Measurements from ENCODE around the gene ATG3.
A peak's percentile ranks its signal among the peaks of the same experiment; 100 is the strongest.

The ATG3 gene

DNA sequence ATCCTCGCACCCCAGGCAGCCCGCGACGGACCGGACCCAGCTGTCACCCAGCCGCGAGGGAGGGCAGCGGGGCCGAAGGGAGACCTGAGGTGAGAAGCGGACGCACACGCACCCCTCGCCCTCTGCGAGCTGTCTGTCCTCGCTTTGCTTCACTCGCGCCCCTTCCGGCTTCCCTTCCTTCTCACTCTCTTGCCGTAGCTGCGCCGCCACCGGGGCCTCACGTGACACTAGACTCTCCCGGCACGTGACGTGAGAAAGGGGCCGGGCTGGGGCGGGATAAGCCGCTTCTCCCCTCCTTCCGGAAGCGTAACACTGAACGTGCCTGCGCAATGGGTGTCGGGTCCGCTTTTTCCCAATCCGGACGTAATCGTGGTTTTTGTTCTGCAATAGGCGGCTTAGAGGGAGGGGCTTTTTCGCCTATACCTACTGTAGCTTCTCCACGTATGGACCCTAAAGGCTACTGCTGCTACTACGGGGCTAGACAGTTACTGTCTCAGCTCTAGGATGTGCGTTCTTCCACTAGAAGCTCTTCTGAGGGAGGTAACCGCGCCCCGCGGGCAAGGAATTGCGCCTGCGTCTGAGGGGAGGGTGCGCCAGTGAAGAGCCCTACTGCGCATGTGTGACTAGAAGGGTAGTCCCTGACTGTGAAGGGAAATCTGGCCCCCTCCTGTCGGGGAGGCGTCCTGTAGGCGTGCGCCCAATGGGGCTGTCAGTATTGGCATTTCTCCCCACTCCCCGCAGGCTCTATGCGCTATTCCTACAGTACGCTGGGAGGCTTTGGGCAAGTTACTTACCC lies at the start of gene ATG3, which contains the start of gene SLC35A5:
Gene ATG3 (minus strand): TSS at position 229 of the 796 bp plus-strand sequence. CDS start 434 bp downstream, outside the sequence.
Gene SLC35A5 (plus strand): TSS at position 312 of the 796 bp plus-strand sequence. CDS start 1,359 bp downstream, outside the sequence.
- peak; percentile 97 for DNase-seq (ENCODE audit: low read depth)

DNA sequence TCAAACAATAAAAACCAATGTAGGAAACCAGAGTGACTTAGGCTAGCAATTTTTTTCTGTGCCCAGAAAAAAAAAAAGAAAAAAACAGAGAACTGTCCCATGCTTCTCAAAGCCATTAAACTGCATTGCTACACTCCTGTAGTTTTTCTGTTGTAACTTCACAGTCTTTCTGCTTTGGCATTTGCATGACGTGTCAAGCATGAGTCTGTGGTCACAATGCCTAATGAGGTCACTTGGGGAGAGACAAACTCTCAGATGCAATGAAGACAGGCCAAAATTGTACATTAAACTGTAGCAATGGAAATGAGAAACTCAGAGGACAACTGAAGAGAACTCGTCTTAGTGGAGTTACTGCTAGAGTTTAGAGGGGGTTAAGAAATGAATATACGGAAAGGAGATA lies 48.4 kb upstream of the ATG3 start:
- TF ChIP-seq, protein P1, sequence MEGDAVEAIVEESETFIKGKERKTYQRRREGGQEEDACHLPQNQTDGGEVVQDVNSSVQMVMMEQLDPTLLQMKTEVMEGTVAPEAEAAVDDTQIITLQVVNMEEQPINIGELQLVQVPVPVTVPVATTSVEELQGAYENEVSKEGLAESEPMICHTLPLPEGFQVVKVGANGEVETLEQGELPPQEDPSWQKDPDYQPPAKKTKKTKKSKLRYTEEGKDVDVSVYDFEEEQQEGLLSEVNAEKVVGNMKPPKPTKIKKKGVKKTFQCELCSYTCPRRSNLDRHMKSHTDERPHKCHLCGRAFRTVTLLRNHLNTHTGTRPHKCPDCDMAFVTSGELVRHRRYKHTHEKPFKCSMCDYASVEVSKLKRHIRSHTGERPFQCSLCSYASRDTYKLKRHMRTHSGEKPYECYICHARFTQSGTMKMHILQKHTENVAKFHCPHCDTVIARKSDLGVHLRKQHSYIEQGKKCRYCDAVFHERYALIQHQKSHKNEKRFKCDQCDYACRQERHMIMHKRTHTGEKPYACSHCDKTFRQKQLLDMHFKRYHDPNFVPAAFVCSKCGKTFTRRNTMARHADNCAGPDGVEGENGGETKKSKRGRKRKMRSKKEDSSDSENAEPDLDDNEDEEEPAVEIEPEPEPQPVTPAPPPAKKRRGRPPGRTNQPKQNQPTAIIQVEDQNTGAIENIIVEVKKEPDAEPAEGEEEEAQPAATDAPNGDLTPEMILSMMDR (conservative IDR thresholded peaks at IDR 0.05; ENCODE audit: control insufficient read depth, insufficient read depth, low read depth, low read length), result no peak
- H3K4me3 ChIP-seq (ENCODE audit: control insufficient read depth, low read depth, low read length), result no peak overlapping the region
- DNase-seq (ENCODE audit: low read depth), result peak; percentile 93

More for the DNA sequence above, at the start of gene ATG3, which contains the start of gene SLC35A5:
- TF ChIP-seq, protein P1 (conservative IDR thresholded peaks at IDR 0.05; ENCODE audit: control insufficient read depth, insufficient read depth, low read depth, low read length), result no peak
- peak within 1 kb of the TSS; percentile 81 for H3K4me3 ChIP-seq (ENCODE audit: control insufficient read depth, low read depth, low read length)

DNA sequence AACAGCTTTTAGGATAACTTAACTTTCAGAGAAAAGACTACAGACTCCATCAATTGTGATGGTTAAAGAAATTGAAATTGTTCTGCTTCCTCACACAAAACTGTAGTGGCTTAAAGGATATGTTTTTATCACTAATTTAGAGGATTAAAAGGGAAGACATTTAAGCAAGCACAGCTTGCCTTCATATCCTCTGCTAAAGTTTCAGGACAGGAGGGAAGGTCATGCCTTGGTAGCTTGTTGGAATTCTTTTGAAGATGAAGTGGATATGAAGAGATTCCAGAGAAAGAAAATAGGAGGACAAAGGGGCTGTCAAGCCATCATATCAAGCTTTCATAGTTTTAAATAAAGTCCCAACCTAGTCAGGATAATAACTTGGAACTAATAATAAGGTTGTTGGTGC lies 46.1 kb upstream of the ATG3 start:
- H3K4me3 ChIP-seq (ENCODE audit: control insufficient read depth, low read depth, low read length), result no peak overlapping the region
- TF ChIP-seq, protein P1 (conservative IDR thresholded peaks at IDR 0.05; ENCODE audit: control insufficient read depth, insufficient read depth, low read depth, low read length), result no peak
- no peak for DNase-seq (ENCODE audit: low read depth)

DNA sequence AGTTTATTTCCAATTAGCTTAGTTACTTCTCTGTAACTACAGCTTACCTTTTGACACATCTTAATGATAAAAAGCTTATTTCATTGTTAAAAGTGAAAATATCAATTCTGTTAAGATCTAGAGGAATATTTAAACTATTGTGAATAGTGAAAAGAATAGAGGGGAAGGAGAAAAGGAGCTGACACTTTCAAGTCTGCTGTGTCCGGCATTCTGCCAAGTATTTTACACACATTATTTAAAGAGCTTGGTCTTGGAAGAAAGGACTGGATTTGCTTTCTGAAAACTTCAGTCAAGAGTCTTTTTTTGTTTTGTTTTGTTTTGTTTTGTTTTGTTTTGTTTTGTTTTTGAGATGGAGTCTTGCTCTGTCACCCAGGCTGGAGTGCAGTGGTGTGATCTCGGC lies 44.3 kb upstream of the ATG3 start:
- H3K4me3 ChIP-seq (ENCODE audit: control insufficient read depth, low read depth, low read length), result no peak overlapping the region
- DNase-seq (ENCODE audit: low read depth), result no peak
- TF ChIP-seq, protein P1 (conservative IDR thresholded peaks at IDR 0.05; ENCODE audit: control insufficient read depth, insufficient read depth, low read depth, low read length), result no peak

DNA sequence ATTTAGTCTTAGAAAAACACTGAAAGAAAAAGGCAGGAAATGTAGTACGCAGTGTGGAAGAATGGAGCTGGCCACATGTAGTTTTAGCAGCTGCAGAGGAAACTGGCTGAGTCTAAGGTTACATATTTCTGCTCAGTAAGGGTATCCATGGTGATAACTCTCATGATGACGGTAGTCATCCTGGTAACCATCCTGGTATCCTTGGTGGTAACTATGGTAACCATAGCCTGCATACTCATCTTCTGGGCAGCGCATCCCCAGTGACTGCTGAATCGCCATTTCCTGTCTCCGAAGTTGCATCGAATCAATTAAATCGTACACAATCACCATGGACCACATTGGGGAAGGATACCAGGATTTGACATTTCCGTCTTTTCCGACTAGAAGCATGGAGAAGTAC lies 43.5 kb upstream of the ATG3 start:
- TF ChIP-seq, protein P1 (conservative IDR thresholded peaks at IDR 0.05; ENCODE audit: control insufficient read depth, insufficient read depth, low read depth, low read length), result no peak
- no peak overlapping the region for H3K4me3 ChIP-seq (ENCODE audit: control insufficient read depth, low read depth, low read length)

DNA sequence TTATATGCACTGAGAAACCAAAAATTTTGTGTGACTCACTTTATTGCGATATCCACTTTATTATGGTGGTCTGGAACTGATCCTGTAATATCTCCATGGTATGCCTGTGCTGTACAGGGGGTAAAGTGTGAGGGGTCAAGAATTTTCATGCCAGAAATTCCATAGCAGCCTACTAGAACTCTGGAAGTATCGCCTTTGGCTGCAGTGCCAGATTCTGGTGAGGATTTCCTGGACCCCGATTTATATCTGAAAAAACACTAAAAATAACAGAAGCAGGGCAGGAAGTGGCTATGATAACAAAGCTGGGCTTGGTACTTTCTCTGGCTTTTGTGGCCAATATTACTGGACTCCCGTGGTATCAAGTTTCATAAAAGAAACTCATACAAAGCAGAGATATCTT lies 42.8 kb upstream of the ATG3 start:
- no peak overlapping the region for H3K4me3 ChIP-seq (ENCODE audit: control insufficient read depth, low read depth, low read length)
- TF ChIP-seq, protein P1 (conservative IDR thresholded peaks at IDR 0.05; ENCODE audit: control insufficient read depth, insufficient read depth, low read depth, low read length), result no peak
- DNase-seq (ENCODE audit: low read depth), result peak; percentile 90

More for the DNA sequence above, 43.5 kb upstream of the ATG3 start:
- DNase-seq (ENCODE audit: low read depth), result peak; percentile 99
